Gastroesophageal sphincter (tissue), 4 donors: ENCODE results near the gene ADGRG6. TPM values are rescaled to one million over a fixed set of nuclear protein-coding genes. Genes with fewer than 3 reads are reported as not detected.
"Not testable (repeated sequence)": the region's sequence is repeated elsewhere in the genome, so short reads cannot be mapped to it uniquely, and the experiment has no call there.

ENCODE experiments used
- ATAC-seq: fragments of 150-250 bp; one replicate; pipeline ENCODE4 v1.9.1; 2016; ENCODE audit warnings: mild to moderate bottlenecking, moderate library complexity
- H3K27ac ChIP-seq, 4 donors: fragments of 200-600 bp; sonication (generic) in 3 of 4; 1 replicate in 3 of 4; 2 replicates in 1 of 4; pipeline ENCODE4 v1.5.1; 2016 to 2019
- H3K27me3 ChIP-seq: fragments of 200-600 bp; sonication (generic); one replicate; pipeline ENCODE4 v1.5.1; 2019
- H3K36me3 ChIP-seq, 2 donors: fragments of 200-600 bp; sonication (generic); one replicate each; pipeline ENCODE4 v1.5.1; 2019; ENCODE audit warnings: control low read depth in 1 of 2
- H3K4me1 ChIP-seq, 3 donors: fragments of 200-600 bp; sonication (generic); 1 replicate in 2 of 3; 2 replicates in 1 of 3; pipeline ENCODE4 v1.5.1; 2016 to 2019; ENCODE audit warnings: control low read depth in 2 of 3
- H3K4me3 ChIP-seq, 2 donors: fragments of 200-600 bp; sonication (generic); one replicate each; pipeline ENCODE4 v1.5.1; 2019; ENCODE audit warnings: mild to moderate bottlenecking in 1 of 2, moderate library complexity in 1 of 2
- H3K9me3 ChIP-seq, 3 donors: fragments of 200-600 bp; sonication (generic); one replicate each; pipeline ENCODE4 v1.5.1; 2017 to 2019; ENCODE audit warnings: control low read depth in 2 of 3
- CTCF ChIP-seq, 4 experiments: fragments of 200-600 bp in 2 of 4; fragments of 450-650 bp in 2 of 4; sonication (generic) in 1 of 4; IDR thresholded peaks; one replicate each; pipeline ENCODE4 v1.5.1; 2017 to 2019; ENCODE audit warnings: antibody characterized with exemption in 4 of 4, mild to moderate bottlenecking in 2 of 4, moderate library complexity in 2 of 4
- EP300 ChIP-seq: sonication (generic); formaldehyde crosslinking; IDR thresholded peaks from one replicate; pipeline ENCODE4 v1.6.1; 2017; ENCODE audit warnings: antibody characterized with exemption, mild to moderate bottlenecking
- POLR2A ChIP-seq, 2 donors: fragments of 450-650 bp; IDR thresholded peaks; one replicate each; pipeline ENCODE4 v1.6.1; 2017; ENCODE audit warnings: antibody characterized with exemption in 2 of 2, mild to moderate bottlenecking in 2 of 2, moderate library complexity in 1 of 2
- POLR2AphosphoS5 ChIP-seq: sonication (generic); formaldehyde crosslinking; IDR thresholded peaks from one replicate; pipeline ENCODE4 v1.6.1; 2017; ENCODE audit warnings: antibody characterized with exemption
- WGBS, 2 donors: methylation state at CpG; one replicate each; pipeline ENCODE4 v1.1.5; 2018; ENCODE audit warnings: low coverage in 1 of 2; 5-methylcytosine and 5-hydroxymethylcytosine counted together
- total RNA-seq, 4 donors: library from RNA; depleted of rRNA; stranded (reverse); fragments of >200 nt; gene quantifications; one replicate each; pipeline ENCODE4 v1.1.0, GENCODE V29; 2016

Gene ADGRG6
- total RNA-seq, 4 donors from 2014 or later = 8.3 to 14.4 (median 11.4) TPM

- TF ChIP-seq POLR2AphosphoS5 (no peak), CTCF (IDR thresholded peaks at IDR 0.05) (no peak), POLR2A (IDR thresholded peaks at IDR 0.05) (no peak), EP300 (no peak)
- no peak overlapping the region for H3K27ac ChIP-seq
- H3K4me3 ChIP-seq = no peak overlapping the region
- ATAC-seq = no peak
- no peaks in the 10 kb centered on the region for H3K9me3 ChIP-seq
- no peaks in the 10 kb centered on the region for H3K36me3 ChIP-seq
- no peaks in the 10 kb centered on the region for H3K4me1 ChIP-seq
- H3K27me3 ChIP-seq = no peaks in the 10 kb centered on the region
These were observed 119.7 kb downstream of the ADGRG6 start for GRCh38 chr6:142421285-142422117.

- not testable (repeated sequence) for H3K36me3 ChIP-seq, H3K4me3 ChIP-seq, ATAC-seq, H3K27me3 ChIP-seq, H3K4me1 ChIP-seq, H3K9me3 ChIP-seq, H3K27ac ChIP-seq
- WGBS, 2 donors = 100% methylated on average over 1 of the region's 2 CpGs; no CpG with 5 or more reads in 1 of the 2 donors
These were observed 124.8 kb downstream of the ADGRG6 start for GRCh38 chr6:142426444-142427132.

GRCh38 chr6:142428468-142428867, 126.7 kb downstream of the ADGRG6 start:
- ATAC-seq, H3K27me3 ChIP-seq: not testable (repeated sequence)
- WGBS, 2 donors = 84 to 93% methylated on average over 2 of the region's 2 CpGs

GRCh38 chr6:142429195-142429594, 127.4 kb downstream of the ADGRG6 start:
- ATAC-seq = no peak
- no peak for TF ChIP-seq EP300
- no peak for TF ChIP-seq CTCF (IDR thresholded peaks at IDR 0.05)
- TF ChIP-seq POLR2A (IDR thresholded peaks at IDR 0.05) = no peak
- no peak for TF ChIP-seq POLR2AphosphoS5
- H3K4me3 ChIP-seq = no peak overlapping the region
- no peaks in the 10 kb centered on the region for H3K27me3 ChIP-seq
- no peaks in the 10 kb centered on the region for H3K9me3 ChIP-seq
- H3K27ac ChIP-seq = no peak overlapping the region
- no peaks in the 10 kb centered on the region for H3K36me3 ChIP-seq
- no peaks in the 10 kb centered on the region for H3K4me1 ChIP-seq

More at GRCh38 chr6:142428468-142428867, 126.7 kb downstream of the ADGRG6 start:
- H3K4me1 ChIP-seq, H3K36me3 ChIP-seq, H3K9me3 ChIP-seq, H3K4me3 ChIP-seq, H3K27ac ChIP-seq: not testable (repeated sequence)

- H3K4me3 ChIP-seq = no peak overlapping the region
- H3K9me3 ChIP-seq = no peaks in the 10 kb centered on the region
- TF ChIP-seq POLR2A (IDR thresholded peaks at IDR 0.05) (no peak), POLR2AphosphoS5 (no peak), EP300 (no peak)
- H3K36me3 ChIP-seq = no peaks in the 10 kb centered on the region
- 91 to 94% methylated on average over 3 to 4 of the region's 4 CpGs for WGBS, 2 donors
- ATAC-seq = no peak
- H3K4me1 ChIP-seq = no peaks in the 10 kb centered on the region
- H3K27me3 ChIP-seq = no peaks in the 10 kb centered on the region
- no peak overlapping the region for H3K27ac ChIP-seq
These were observed 131.6 kb downstream of the ADGRG6 start for GRCh38 chr6:142433419-142433818.

- Histone ChIP-seq H3K9me3 (no peaks in the 10 kb centered on the region), H3K27ac (no peak overlapping the region), H3K36me3 (no peaks in the 10 kb centered on the region), H3K27me3 (no peaks in the 10 kb centered on the region), H3K4me1 (no peaks in the 10 kb centered on the region), H3K4me3 (no peak overlapping the region)
- TF ChIP-seq POLR2A (IDR thresholded peaks at IDR 0.05) = no peak
- TF ChIP-seq CTCF (IDR thresholded peaks at IDR 0.05) = no peak
- TF ChIP-seq EP300 = no peak
- TF ChIP-seq POLR2AphosphoS5 = no peak
- WGBS, 2 donors = 63 to 90% methylated on average over 1 of the region's 1 CpG
- ATAC-seq = no peak
These were observed 137.1 kb downstream of the ADGRG6 start for GRCh38 chr6:142438898-142439297.
